Stimulated activated CD8-positive, alpha-beta memory T cell treated with anti-CD3 and anti-CD28 coated beads, Interleukin-15, amount 100 ng/mL, for 4 hours (primary cell): ENCODE results near the gene KRTAP4-7.
"Not testable (repeated sequence)": the region's sequence is repeated elsewhere in the genome, so short reads cannot be mapped to it uniquely, and the experiment has no call there.

Experiments
- DNase-seq, 2 donors: peaks; one replicate each; pipeline ENCODE4 v3.0.0-alpha.2; 2020; ENCODE audit warnings: low read depth in 2 of 2

KRTAP4-7 gene

DNA sequence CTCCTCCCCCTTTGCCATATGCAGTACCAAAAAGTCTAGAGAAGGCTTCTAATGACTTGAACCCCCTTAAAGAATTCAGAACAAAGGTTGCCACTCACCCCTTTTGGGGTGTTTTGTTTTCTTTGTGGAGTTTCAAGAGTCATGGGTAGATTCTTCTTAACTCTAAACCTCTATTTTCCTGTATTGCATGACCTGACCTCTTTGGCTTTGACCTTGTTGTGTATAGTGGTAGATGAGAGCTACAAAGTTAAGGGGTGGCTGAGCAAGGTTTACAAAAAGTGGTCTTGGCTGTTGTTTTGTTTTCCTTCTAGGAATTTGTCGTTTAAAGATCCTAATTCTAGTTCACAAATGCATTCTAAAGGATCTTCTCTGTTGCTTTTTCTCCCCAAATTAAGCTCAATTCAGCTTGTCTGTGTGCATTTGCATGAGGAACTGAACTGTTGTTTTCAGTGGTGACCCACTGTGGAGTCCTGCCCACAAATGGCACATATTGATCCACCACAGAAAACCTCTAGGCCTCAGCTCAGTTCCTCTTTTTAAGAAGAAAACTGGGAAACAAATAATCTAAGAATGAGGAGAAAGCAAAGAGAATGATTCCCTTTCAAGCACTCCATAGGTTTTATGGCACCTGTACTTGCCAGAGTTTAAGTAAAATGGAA lies 24.9 kb downstream of the KRTAP4-7 start:
- DNase-seq: not testable (repeated sequence)

DNA sequence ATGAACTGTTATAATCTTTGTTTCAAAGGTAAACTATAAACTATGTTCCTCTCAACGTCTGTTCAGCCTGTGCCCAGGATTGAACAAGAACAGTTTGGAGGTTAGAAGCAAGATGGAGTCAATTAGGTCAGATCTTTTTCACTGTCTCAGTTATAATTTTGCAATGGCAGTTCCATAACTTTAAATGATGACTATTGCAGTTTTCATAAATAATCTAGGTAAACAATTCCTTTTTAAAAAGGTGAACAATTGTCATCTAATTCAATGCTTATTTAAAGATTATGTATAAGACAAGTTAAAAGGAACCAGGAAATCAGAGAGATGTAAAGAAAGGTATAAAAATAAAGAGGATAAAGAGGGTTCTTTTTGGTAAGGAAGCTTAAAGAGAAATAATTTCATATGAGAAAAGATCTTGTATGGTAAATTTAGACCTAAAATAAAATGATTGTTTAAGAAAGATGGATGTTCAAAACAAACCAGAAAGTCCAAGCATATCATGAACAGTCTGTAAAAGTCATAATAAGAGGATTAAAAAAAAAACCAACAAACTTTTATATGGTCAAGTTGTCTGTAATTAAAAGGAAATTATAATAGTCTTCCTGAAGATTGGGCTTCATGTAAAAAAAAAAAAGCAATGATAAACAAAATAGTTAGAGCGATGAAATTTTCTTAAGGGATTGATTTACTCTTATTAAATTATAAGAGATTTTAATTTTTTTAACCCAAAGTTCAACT lies 27.4 kb downstream of the KRTAP4-7 start:
- DNase-seq: no peak

- DNase-seq: no peak
These were observed 32.3 kb downstream of the KRTAP4-7 start for GRCh38 chr17:41116297-41116696.

- DNase-seq: not testable (repeated sequence)
These were observed 34.0 kb downstream of the KRTAP4-7 start, which contains the start of gene KRTAP4-11 for GRCh38 chr17:41117846-41118386. Gene KRTAP4-11, minus strand, starts transcription at chr17:41118373. Its CDS starts 58 bp downstream, at chr17:41118315.

DNA sequence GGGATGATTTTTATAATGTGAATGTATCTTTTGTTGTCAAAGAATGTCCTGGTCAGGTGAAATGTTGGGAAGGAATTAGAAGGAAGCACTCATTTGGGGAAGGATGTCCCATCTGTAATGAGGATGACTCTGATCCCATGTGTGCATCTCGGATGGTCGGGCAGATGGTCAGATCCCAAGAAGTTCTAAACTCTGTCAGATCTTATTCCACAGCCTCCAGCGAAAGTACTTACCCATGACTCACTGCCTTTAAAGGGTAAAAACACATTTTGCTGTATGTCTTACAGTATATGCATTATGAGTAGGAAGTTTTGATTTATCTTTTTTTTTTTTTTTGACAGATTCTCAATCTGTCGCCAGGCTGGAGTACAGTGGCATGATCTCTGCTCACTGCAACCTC lies 34.8 kb downstream of the KRTAP4-7 start:
- DNase-seq: no peak

GRCh38 chr17:41119696-41120690 lies 36.0 kb downstream of the KRTAP4-7 start:
- not testable (repeated sequence) for DNase-seq

GRCh38 chr17:41121742-41122141 lies 37.8 kb downstream of the KRTAP4-7 start:
- DNase-seq: no peak

GRCh38 chr17:41123292-41123990 lies 39.5 kb downstream of the KRTAP4-7 start:
- DNase-seq: not testable (repeated sequence)

GRCh38 chr17:41123991-41124371 lies 40.0 kb downstream of the KRTAP4-7 start, which contains the start of gene KRTAP4-12:
Gene KRTAP4-12, minus strand, starts transcription at chr17:41124182. Its CDS starts 60 bp downstream, at chr17:41124122.
- not testable (repeated sequence) for DNase-seq

DNA sequence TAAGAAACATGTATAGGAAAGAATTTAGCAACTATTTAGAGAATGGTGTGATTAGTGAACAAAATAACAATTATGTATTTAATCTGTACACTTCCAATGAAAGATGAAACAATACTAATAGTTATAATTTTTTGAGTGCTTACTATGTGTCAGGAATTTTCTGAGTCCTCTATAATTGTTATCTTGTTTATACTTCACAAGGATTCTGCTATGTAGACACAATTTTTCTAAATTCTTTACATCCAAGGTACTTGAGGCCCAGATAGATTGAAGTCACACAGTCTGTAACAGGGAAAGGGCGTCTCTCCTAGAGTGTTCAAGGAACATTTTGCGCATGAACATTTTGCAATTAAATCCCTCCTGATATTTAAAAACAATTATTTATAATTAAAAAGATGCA lies 41.1 kb downstream of the KRTAP4-7 start:
- DNase-seq: no peak

DNA sequence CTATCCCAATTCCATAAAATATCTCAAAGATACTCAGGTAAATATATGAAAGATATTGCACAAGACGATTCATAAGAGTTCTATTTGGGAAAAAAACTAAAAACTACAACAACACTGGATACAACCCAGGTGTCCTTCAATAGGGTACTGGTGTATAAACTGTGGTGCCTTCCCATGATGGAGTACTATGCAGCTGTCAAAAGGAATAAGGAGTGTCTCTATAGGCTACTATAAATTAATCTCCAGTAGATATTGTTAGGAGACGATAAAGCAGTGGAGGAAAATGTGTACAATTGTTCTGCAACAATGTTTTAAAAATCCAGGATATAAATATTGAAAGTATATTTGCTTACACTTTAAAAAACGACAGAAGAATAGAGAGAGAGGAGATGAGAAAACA lies 42.5 kb downstream of the KRTAP4-7 start:
- no peak for DNase-seq

DNA sequence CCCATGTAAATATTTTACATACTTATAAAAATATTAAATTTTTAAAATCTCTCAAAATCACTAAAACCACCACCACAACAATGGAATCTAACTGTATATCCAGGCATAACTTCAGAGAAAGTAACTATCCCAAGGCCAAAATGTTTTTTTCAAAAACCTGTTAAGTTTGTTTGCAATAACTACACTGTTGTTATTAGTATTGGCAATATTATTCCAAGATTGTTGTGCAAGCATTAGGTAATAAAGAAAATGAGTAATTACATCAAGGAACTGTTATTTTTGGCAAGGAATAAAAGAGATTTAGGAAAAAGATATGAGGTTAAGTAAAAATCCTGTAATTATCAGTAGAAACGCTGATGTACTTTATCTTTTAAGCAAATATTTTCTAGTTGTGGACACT lies 43.4 kb downstream of the KRTAP4-7 start:
- DNase-seq: no peak

- DNase-seq: no peak
These were observed 48.0 kb downstream of the KRTAP4-7 start for GRCh38 chr17:41131979-41132378.

- no peak for DNase-seq
These were observed 50.2 kb downstream of the KRTAP4-7 start for GRCh38 chr17:41133880-41134735.
